Heart left ventricle (tissue), 13 donors: ENCODE measurements around the gene OR2M2.

Experiments used
- CTCF ChIP-seq, 12 donors: fragments of 200-600 bp; sonication (generic) in 4 of 12; IDR thresholded peaks; one replicate each; pipeline versions ENCODE4 v1.5.0 to v1.8.0; 2018 to 2022; ENCODE audit warnings: antibody characterized with exemption in 12 of 12, mild to moderate bottlenecking in 5 of 12
- POLR2A ChIP-seq, 2 donors: fragments of 450-650 bp; IDR thresholded peaks; one replicate each; pipeline ENCODE4 v1.6.1; 2017; ENCODE audit warnings: antibody characterized with exemption in 2 of 2, mild to moderate bottlenecking in 2 of 2, moderate library complexity in 2 of 2
- donor health status: ischemic (EF 13 %, LVEDD 7.1; RV severe dilation, severe dysfunction).
- donor health status: DM: no; HTN: yes; CAD: no.
- donor health status: DM: no; HTN: no; CAD: no.
- donor health status: ischemic (EF 25% LVEDD 6.9; RV normal size, moderate dysfunction).
- donor health status: ischemic (EF 25% LVEDD 5.7; RV mildly dilated, moderate dysfunction).
- donor health status: ischemic (EF 35%, LVEDD 5.7; RV mildly dilated, moderate dysfunction).
- donor health status: nonischemic (EF 11% LVEDD 7.7; RV severe dilation, severe dysfunction).
- donor health status: DM: yes; HTN: yes; CAD: no.
- donor health status: PGD.
- donor health status: ischemic (EF 29% LVEDD 5.4; RV normal size, mild dysfunction).
- donor health status: nonischemic (EF 23%, LVEDD 6.1; RV moderate dilation, normal function).

- TF ChIP-seq CTCF (IDR thresholded peaks at IDR 0.05) (no peak), POLR2A (IDR thresholded peaks at IDR 0.05) (no peak)
Observed at GRCh38 chr1:248174521-248174920, at the start of gene OR2M2.
